ENCODE measurements around the gene ABHD16A.

GRCh38 chr6:31664790-31665500, 38.2 kb downstream of the ABHD16A start, which contains the start of gene GPANK1:
- TF ChIP-seq EP300 (IDR thresholded peaks at IDR 0.05) (peak in 1 of 4 donors; percentile 50), CTCF (IDR thresholded peaks at IDR 0.05) (no peak), POLR2A (IDR thresholded peaks at IDR 0.05) (peak in 3 of 4 donors; percentile 49 to 66 (median 58)), POLR2AphosphoS5 (IDR thresholded peaks at IDR 0.05) (peak; percentile 75 to 85)

All from upper lobe of left lung (tissue), 4 donors.